Measurements from ENCODE around the gene TMSB15A.
"Not testable (repeated sequence)": the region's sequence is repeated elsewhere in the genome, so short reads cannot be mapped to it uniquely, and the experiment has no call there.

The TMSB15A gene

GRCh38 chrX:102515975-102516941 lies at the start of gene TMSB15A:
TSS of gene TMSB15A (minus strand) at chrX:102516739.
- FAIRE-seq = no peak
- peak; percentile 15 for DNase-seq (ENCODE audit: insufficient read length, low spot score)

GRCh38 chrX:102560423-102561068 lies 44.0 kb upstream of the TMSB15A start:
- FAIRE-seq = no peak
- DNase-seq (ENCODE audit: insufficient read length, low spot score) = no peak

- FAIRE-seq = no peak
- no peak for DNase-seq (ENCODE audit: insufficient read length, low spot score)
Measured at GRCh38 chrX:102558607-102559006, 42.1 kb upstream of the TMSB15A start.

- FAIRE-seq (no peak), DNase-seq (ENCODE audit: insufficient read length, low spot score) (no peak)
Measured at GRCh38 chrX:102548231-102548630, 31.7 kb upstream of the TMSB15A start.

- no peak for DNase-seq (ENCODE audit: insufficient read length, low spot score)
- no peak for FAIRE-seq
Measured at GRCh38 chrX:102546828-102547493, 30.4 kb upstream of the TMSB15A start.

GRCh38 chrX:102546175-102546574 lies 29.6 kb upstream of the TMSB15A start:
- DNase-seq (ENCODE audit: insufficient read length, low spot score); FAIRE-seq: not testable (repeated sequence)

GRCh38 chrX:102535958-102536357 lies 19.4 kb upstream of the TMSB15A start:
- no peak for FAIRE-seq

GRCh38 chrX:102517326-102517725 lies 787 bp upstream of the TMSB15A start:
- DNase-seq (ENCODE audit: insufficient read length, low spot score) (no peak), FAIRE-seq (no peak)

More at GRCh38 chrX:102535958-102536357, 19.4 kb upstream of the TMSB15A start:
- DNase-seq (ENCODE audit: insufficient read length, low spot score) = no peak

GRCh38 chrX:102514536-102514935 lies 2.0 kb downstream of the TMSB15A start:
- DNase-seq (ENCODE audit: insufficient read length, low spot score) (no peak), FAIRE-seq (no peak)

- FAIRE-seq (no peak), DNase-seq (ENCODE audit: insufficient read length, low spot score) (no peak)
Measured at GRCh38 chrX:102498732-102499131, 17.8 kb downstream of the TMSB15A start.

GRCh38 chrX:102491766-102492165 lies 24.8 kb downstream of the TMSB15A start:
- no peak for FAIRE-seq
- DNase-seq (ENCODE audit: insufficient read length, low spot score) = no peak

- DNase-seq (ENCODE audit: insufficient read length, low spot score); FAIRE-seq: not testable (repeated sequence)
Measured at GRCh38 chrX:102478765-102479164, 37.8 kb downstream of the TMSB15A start.

GRCh38 chrX:102471762-102472220 lies 44.7 kb downstream of the TMSB15A start, which contains the start of gene TCP11X2:
TSS of gene TCP11X2 (minus strand) at chrX:102471812.
- not testable (repeated sequence) for DNase-seq (ENCODE audit: insufficient read length, low spot score); FAIRE-seq

GRCh38 chrX:102470215-102470614 lies 46.3 kb downstream of the TMSB15A start:
- not testable (repeated sequence) for DNase-seq (ENCODE audit: insufficient read length, low spot score); FAIRE-seq
